Astrocyte (in vitro differentiated cells and primary cell): ENCODE results near the gene TRIM52. TPM values are rescaled to one million over a fixed set of nuclear protein-coding genes. Genes with fewer than 3 reads are reported as not detected.
A peak's percentile ranks its signal among the peaks of the same experiment; 100 is the strongest.

Source experiments
- DNase-seq: peaks from one replicate; pipeline ENCODE4 v3.0.0-alpha.2; 2010; ENCODE audit warnings: low read depth
- FAIRE-seq: peaks from 2 replicates; lab custom pipeline; 2011; peaks lifted over from hg19 to GRCh38; lab: Jason Lieb, UNC
- H2AFZ ChIP-seq: 2 replicates; pipeline ENCODE4 v1.6.0; 2012; ENCODE audit warnings: low read depth, low read length, inconsistent platforms
- H3K27ac ChIP-seq: 2 replicates; pipeline ENCODE4 v1.5.1; 2011; ENCODE audit warnings: low read depth, low read length, inconsistent platforms
- H3K27me3 ChIP-seq: 2 replicates; pipeline ENCODE4 v1.6.0; 2011; ENCODE audit warnings: low read length, inconsistent platforms; ENCODE audit not compliant: insufficient read depth
- H3K36me3 ChIP-seq: 2 replicates; pipeline ENCODE4 v1.5.1; 2011; ENCODE audit warnings: low read length, inconsistent platforms; ENCODE audit not compliant: insufficient read depth
- H3K4me1 ChIP-seq: 2 replicates; pipeline ENCODE4 v1.5.1; 2011; ENCODE audit warnings: low read length, inconsistent platforms; ENCODE audit not compliant: insufficient read depth
- H3K4me2 ChIP-seq: 2 replicates; pipeline ENCODE4 v1.6.0; 2012; ENCODE audit warnings: low read length, inconsistent platforms
- H3K4me3 ChIP-seq: 2 replicates; pipeline ENCODE4 v1.5.1; 2011; ENCODE audit warnings: low read depth, mild to moderate bottlenecking, low read length, inconsistent platforms; ENCODE audit not compliant: insufficient read depth
- H3K79me2 ChIP-seq: 2 replicates; pipeline ENCODE4 v1.6.0; 2012; ENCODE audit warnings: mild to moderate bottlenecking, low read length, inconsistent platforms; ENCODE audit not compliant: insufficient read depth
- H3K9ac ChIP-seq: 2 replicates; pipeline ENCODE4 v1.6.0; 2012; ENCODE audit warnings: mild to moderate bottlenecking, low read length, inconsistent platforms
- H3K9me3 ChIP-seq: 2 replicates; pipeline ENCODE4 v1.5.1; 2012; ENCODE audit warnings: low read depth, mild to moderate bottlenecking, low read length, inconsistent platforms; ENCODE audit not compliant: insufficient read depth
- H4K20me1 ChIP-seq: 2 replicates; pipeline ENCODE4 v1.6.0; 2012; ENCODE audit warnings: low read length, inconsistent platforms; ENCODE audit not compliant: insufficient read depth
- H3K27ac Mint-ChIP-seq: one replicate; pipeline ENCODE4 v1.8.0; 2021; ENCODE audit warnings: mild to moderate bottlenecking, mixed read lengths; ENCODE audit not compliant: unreplicated experiment
- H3K27me3 Mint-ChIP-seq: one replicate; pipeline ENCODE4 v1.8.0; 2021; ENCODE audit warnings: low read depth, mixed read lengths; ENCODE audit not compliant: unreplicated experiment
- H3K36me3 Mint-ChIP-seq: one replicate; pipeline ENCODE4 v1.8.0; 2021; ENCODE audit warnings: low read depth, mixed read lengths; ENCODE audit not compliant: unreplicated experiment
- H3K4me1 Mint-ChIP-seq: one replicate; pipeline ENCODE4 v1.8.0; 2021; ENCODE audit warnings: low read depth, mixed read lengths; ENCODE audit not compliant: unreplicated experiment
- H3K4me3 Mint-ChIP-seq: one replicate; pipeline ENCODE4 v1.8.0; 2021; ENCODE audit warnings: mild to moderate bottlenecking, moderate library complexity, mixed read lengths; ENCODE audit not compliant: unreplicated experiment
- H3K9me3 Mint-ChIP-seq: one replicate; pipeline ENCODE4 v1.8.0; 2021; ENCODE audit warnings: mild to moderate bottlenecking, mixed read lengths; ENCODE audit not compliant: unreplicated experiment
- CTCF ChIP-seq: IDR thresholded peaks from 2 replicates; pipeline ENCODE4 v1.5.1; 2011; ENCODE audit warnings: low read depth, mild to moderate bottlenecking, inconsistent platforms, low read length, moderate library complexity; ENCODE audit not compliant: insufficient read depth
- EZH2 ChIP-seq: IDR thresholded peaks from 2 replicates; pipeline ENCODE4 v1.6.1; 2012; ENCODE audit warnings: mild to moderate bottlenecking, low read length, inconsistent platforms; ENCODE audit not compliant: insufficient read depth
- total RNA-seq: library from RNA; stranded (reverse); gene quantifications from 2 replicates; pipeline ENCODE4 v1.2.1, GENCODE V29; 2021

TRIM52 gene
- total RNA-seq, 1 donor from 2014 or later = 6.5 TPM

GRCh38 chr5:181223729-181224389 lies 37.1 kb downstream of the TRIM52 start:
- Histone ChIP-seq H3K27me3 (no peaks in the 10 kb centered on the region), H4K20me1 (no peaks in the 10 kb centered on the region), H2AFZ (peak overlapping the region; percentile 74), H3K4me2 (peak overlapping the region; percentile 100), H3K9ac (peak overlapping the region; percentile 92), H3K9me3 (no peaks in the 10 kb centered on the region), H3K4me3 (peak overlapping the region; percentile 74), H3K27ac (peak overlapping the region; percentile 94), H3K36me3 (no peaks in the 10 kb centered on the region), H3K4me1 (peaks cover 18% of the 10 kb centered on the region), H3K79me2 (peaks cover 28% of the 10 kb centered on the region)
- H3K4me1 Mint-ChIP-seq = peaks cover 8% of the 10 kb centered on the region
- H3K27me3 Mint-ChIP-seq = no peaks in the 10 kb centered on the region
- peak overlapping the region; percentile 96 for H3K27ac Mint-ChIP-seq
- H3K36me3 Mint-ChIP-seq = no peaks in the 10 kb centered on the region
- peak overlapping the region; percentile 94 for H3K4me3 Mint-ChIP-seq
- TF ChIP-seq CTCF (no peak), EZH2 (no peak)
- FAIRE-seq (no peak), DNase-seq (peak; percentile 32)
- no peaks in the 10 kb centered on the region for H3K9me3 Mint-ChIP-seq

- no peaks in the 10 kb centered on the region for H3K27me3 Mint-ChIP-seq
- Histone ChIP-seq H3K27ac (peak within 1 kb of the TSS; percentile 94), H3K9ac (peak within 1 kb of the TSS; percentile 92), H4K20me1 (no peaks in the 10 kb centered on the region), H3K27me3 (no peaks in the 10 kb centered on the region), H3K9me3 (no peaks in the 10 kb centered on the region), H2AFZ (peak within 1 kb of the TSS; percentile 74), H3K4me3 (peak within 1 kb of the TSS; percentile 74), H3K79me2 (peaks cover 28% of the 10 kb centered on the region), H3K4me1 (peaks cover 18% of the 10 kb centered on the region), H3K4me2 (peak within 1 kb of the TSS; percentile 100), H3K36me3 (no peaks in the 10 kb centered on the region)
- H3K27ac Mint-ChIP-seq = peak within 1 kb of the TSS; percentile 99
- peak; percentile 97 for DNase-seq
- H3K4me3 Mint-ChIP-seq = peak within 1 kb of the TSS; percentile 94
- H3K36me3 Mint-ChIP-seq = no peaks in the 10 kb centered on the region
- H3K9me3 Mint-ChIP-seq = no peaks in the 10 kb centered on the region
- TF ChIP-seq CTCF (no peak), EZH2 (no peak)
- FAIRE-seq = no peak
- peaks cover 8% of the 10 kb centered on the region for H3K4me1 Mint-ChIP-seq
Observed at GRCh38 chr5:181223058-181223728, 37.8 kb downstream of the TRIM52 start, which contains the start of gene TRIM41. Gene TRIM41, plus strand, starts transcription at chr5:181223281. Its CDS starts 719 bp downstream, at chr5:181224000.

- Mint-ChIP-seq H3K4me3 (peak overlapping the region; percentile 94), H3K36me3 (no peaks in the 10 kb centered on the region), H3K4me1 (peaks cover 11% of the 10 kb centered on the region), H3K9me3 (no peaks in the 10 kb centered on the region), H3K27me3 (no peaks in the 10 kb centered on the region), H3K27ac (peak overlapping the region; percentile 99)
- peaks cover 20% of the 10 kb centered on the region for H3K4me1 ChIP-seq
- H3K36me3 ChIP-seq = no peaks in the 10 kb centered on the region
- H3K9me3 ChIP-seq = no peaks in the 10 kb centered on the region
- H3K9ac ChIP-seq = peak overlapping the region; percentile 92
- H3K4me3 ChIP-seq = peak overlapping the region; percentile 74
- no peaks in the 10 kb centered on the region for H3K27me3 ChIP-seq
- no peak for FAIRE-seq
- no peak for DNase-seq
- H4K20me1 ChIP-seq = peaks cover 3% of the 10 kb centered on the region
- peak overlapping the region; percentile 74 for H2AFZ ChIP-seq
- H3K27ac ChIP-seq = peak overlapping the region; percentile 94
- TF ChIP-seq EZH2 (no peak), CTCF (no peak)
- H3K79me2 ChIP-seq = peaks cover 28% of the 10 kb centered on the region
- peak overlapping the region; percentile 100 for H3K4me2 ChIP-seq
Observed at GRCh38 chr5:181222630-181223057, 38.3 kb downstream of the TRIM52 start.
